ENCODE measurements around the gene PPP2R2B. TPM values are rescaled to one million over a fixed set of nuclear protein-coding genes. Genes with fewer than 3 reads are reported as not detected.

Gene PPP2R2B
- total RNA-seq, 4 donors from 2014 or later = 1.2 to 4.0 (median 2.1) TPM

DNA sequence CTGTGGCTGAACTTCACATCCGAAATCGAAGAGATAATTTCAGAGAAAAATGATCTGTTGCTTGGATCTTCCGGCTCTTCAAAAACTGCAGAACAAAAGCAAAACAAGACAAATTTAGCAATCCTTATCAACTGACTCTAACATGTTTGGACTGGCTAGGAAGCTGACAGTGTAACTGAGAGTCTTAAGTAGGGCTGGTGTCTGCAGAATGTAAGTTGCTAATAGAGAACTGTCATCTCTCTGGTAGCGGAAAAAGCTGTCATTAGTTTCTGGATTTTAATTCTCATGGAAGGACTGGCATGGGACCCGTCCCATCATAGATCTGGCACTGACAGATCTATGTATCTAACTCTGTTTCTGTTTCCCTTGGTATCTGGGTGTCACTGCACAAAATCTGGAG lies 278.2 kb downstream of the PPP2R2B start:
- no peak for DNase-seq (ENCODE audit: extremely low spot score)
- Histone ChIP-seq H3K4me1 (no peaks in the 10 kb centered on the region), H3K36me3 (no peaks in the 10 kb centered on the region), H3K4me3 (no peak overlapping the region), H3K9me3 (no peaks in the 10 kb centered on the region), H3K27ac (replicated peaks in 1 of 4) (no peak overlapping the region), H3K27me3 (no peaks in the 10 kb centered on the region)
- no peak for TF ChIP-seq POLR2AphosphoS5 (IDR thresholded peaks at IDR 0.05)
- TF ChIP-seq, protein P1, sequence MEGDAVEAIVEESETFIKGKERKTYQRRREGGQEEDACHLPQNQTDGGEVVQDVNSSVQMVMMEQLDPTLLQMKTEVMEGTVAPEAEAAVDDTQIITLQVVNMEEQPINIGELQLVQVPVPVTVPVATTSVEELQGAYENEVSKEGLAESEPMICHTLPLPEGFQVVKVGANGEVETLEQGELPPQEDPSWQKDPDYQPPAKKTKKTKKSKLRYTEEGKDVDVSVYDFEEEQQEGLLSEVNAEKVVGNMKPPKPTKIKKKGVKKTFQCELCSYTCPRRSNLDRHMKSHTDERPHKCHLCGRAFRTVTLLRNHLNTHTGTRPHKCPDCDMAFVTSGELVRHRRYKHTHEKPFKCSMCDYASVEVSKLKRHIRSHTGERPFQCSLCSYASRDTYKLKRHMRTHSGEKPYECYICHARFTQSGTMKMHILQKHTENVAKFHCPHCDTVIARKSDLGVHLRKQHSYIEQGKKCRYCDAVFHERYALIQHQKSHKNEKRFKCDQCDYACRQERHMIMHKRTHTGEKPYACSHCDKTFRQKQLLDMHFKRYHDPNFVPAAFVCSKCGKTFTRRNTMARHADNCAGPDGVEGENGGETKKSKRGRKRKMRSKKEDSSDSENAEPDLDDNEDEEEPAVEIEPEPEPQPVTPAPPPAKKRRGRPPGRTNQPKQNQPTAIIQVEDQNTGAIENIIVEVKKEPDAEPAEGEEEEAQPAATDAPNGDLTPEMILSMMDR (IDR thresholded peaks at IDR 0.05) = no peak
- WGBS = 87% methylated on average over 5 of the region's 5 CpGs
- intact Hi-C loops (cut with DNase I) = no loop called here

DNA sequence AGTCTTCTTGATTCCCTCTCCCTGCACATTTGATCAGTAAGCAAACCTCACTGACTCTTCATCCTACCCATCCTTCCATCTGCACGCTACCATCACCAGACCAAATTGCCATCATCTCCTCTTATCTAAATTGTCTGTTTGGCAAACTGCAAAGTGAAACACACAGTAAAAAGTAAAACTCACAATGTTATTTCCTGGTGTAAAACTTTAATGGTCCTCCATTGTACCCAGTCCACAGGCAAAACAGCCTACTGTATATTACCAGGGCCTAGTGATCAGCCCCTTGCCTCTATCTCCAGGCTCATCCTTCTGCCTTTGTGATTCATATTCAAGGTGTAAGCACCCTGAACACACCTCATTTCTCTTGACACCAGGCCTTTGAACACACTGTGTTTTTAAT lies 279.3 kb downstream of the PPP2R2B start:
- no peaks in the 10 kb centered on the region for H3K9me3 ChIP-seq
- no peak for DNase-seq (ENCODE audit: extremely low spot score)
- no peaks in the 10 kb centered on the region for H3K36me3 ChIP-seq
- no peak for TF ChIP-seq EP300 (IDR thresholded peaks at IDR 0.05)
- TF ChIP-seq, protein P1 (IDR thresholded peaks at IDR 0.05) = no peak
- no peak for TF ChIP-seq POLR2A (IDR thresholded peaks at IDR 0.05; ENCODE audit: low read depth)
- no peak for TF ChIP-seq POLR2AphosphoS5 (IDR thresholded peaks at IDR 0.05)
- intact Hi-C loops (cut with DNase I) = no loop called here
- no peaks in the 10 kb centered on the region for H3K4me1 ChIP-seq
- no peak overlapping the region for H3K27ac ChIP-seq (replicated peaks in 1 of 4)
- WGBS = 97% methylated on average over 1 of the region's 1 CpG
- no peaks in the 10 kb centered on the region for H3K27me3 ChIP-seq
- H3K4me3 ChIP-seq = no peak overlapping the region

DNA sequence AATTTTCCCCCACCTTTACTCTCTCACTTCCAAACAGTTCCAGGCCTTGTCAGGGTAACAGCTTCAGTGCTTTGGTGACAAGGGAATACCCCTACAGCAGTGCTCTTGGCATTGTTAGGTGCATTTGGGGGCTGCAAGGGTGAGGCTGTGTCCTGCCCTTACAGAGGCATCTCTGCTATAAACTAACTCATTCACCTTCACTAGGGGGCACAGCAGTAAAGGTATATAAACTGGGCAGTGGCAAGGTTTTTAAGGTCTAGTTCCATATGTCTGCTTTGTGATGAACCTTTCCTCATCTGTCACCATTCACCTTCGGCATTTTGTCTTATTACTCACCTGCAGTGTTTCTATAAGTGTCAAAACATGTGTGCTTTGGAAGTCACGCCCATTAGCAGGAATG lies 283.5 kb downstream of the PPP2R2B start:
- intact Hi-C loops (cut with DNase I) = no loop called here
- peak; percentile 55 for DNase-seq (ENCODE audit: extremely low spot score)
- Histone ChIP-seq H3K4me3 (no peak overlapping the region), H3K27ac (replicated peaks in 1 of 4) (no peak overlapping the region), H3K9me3 (no peaks in the 10 kb centered on the region), H3K36me3 (no peaks in the 10 kb centered on the region), H3K4me1 (no peaks in the 10 kb centered on the region), H3K27me3 (no peaks in the 10 kb centered on the region)
- 69% methylated on average over 2 of the region's 2 CpGs for WGBS
- TF ChIP-seq POLR2A (IDR thresholded peaks at IDR 0.05; ENCODE audit: low read depth) (no peak), EP300 (IDR thresholded peaks at IDR 0.05) (no peak), POLR2AphosphoS5 (IDR thresholded peaks at IDR 0.05) (no peak)
- TF ChIP-seq, protein P1 (IDR thresholded peaks at IDR 0.05) = no peak

- TF ChIP-seq POLR2AphosphoS5 (IDR thresholded peaks at IDR 0.05) = no peak
These were observed 286.2 kb downstream of the PPP2R2B start for GRCh38 chr5:146592352-146592751.

GRCh38 chr5:146589028-146589345 lies 289.6 kb downstream of the PPP2R2B start:
- no peaks in the 10 kb centered on the region for H3K9me3 ChIP-seq
- no peak for DNase-seq (ENCODE audit: extremely low spot score)
- H3K27me3 ChIP-seq = no peaks in the 10 kb centered on the region
- intact Hi-C loops (cut with DNase I) = no loop called here
- no peaks in the 10 kb centered on the region for H3K36me3 ChIP-seq
- no peaks in the 10 kb centered on the region for H3K4me1 ChIP-seq
- H3K4me3 ChIP-seq = no peak overlapping the region
- H3K27ac ChIP-seq (replicated peaks in 1 of 4) = no peak overlapping the region
- TF ChIP-seq, protein P1 (IDR thresholded peaks at IDR 0.05) = no peak
- no peak for TF ChIP-seq EP300 (IDR thresholded peaks at IDR 0.05)
- no peak for TF ChIP-seq POLR2A (IDR thresholded peaks at IDR 0.05; ENCODE audit: low read depth)
- no peak for TF ChIP-seq POLR2AphosphoS5 (IDR thresholded peaks at IDR 0.05)
- WGBS = 74% methylated on average over 3 of the region's 3 CpGs

More at GRCh38 chr5:146592352-146592751, 286.2 kb downstream of the PPP2R2B start:
- H3K36me3 ChIP-seq = no peaks in the 10 kb centered on the region
- H3K27ac ChIP-seq (replicated peaks in 1 of 4) = no peak overlapping the region
- WGBS = 72% methylated on average over 2 of the region's 2 CpGs
- intact Hi-C loops (cut with DNase I) = no loop called here
- no peaks in the 10 kb centered on the region for H3K27me3 ChIP-seq
- DNase-seq (ENCODE audit: extremely low spot score) = peak; percentile 26
- H3K4me3 ChIP-seq = no peak overlapping the region
- no peaks in the 10 kb centered on the region for H3K4me1 ChIP-seq
- no peaks in the 10 kb centered on the region for H3K9me3 ChIP-seq

Measured in esophagus muscularis mucosa (tissue), 4 donors.